Neural cell (in vitro differentiated cells): ENCODE measurements around the gene VARS1. TPM values are rescaled to one million over a fixed set of nuclear protein-coding genes. Genes with fewer than 3 reads are reported as not detected.

Experiments
- H2AFZ ChIP-seq: fragments of 200-600, 300-800 bp; sonication (generic), shearing (Covaris generic); 2 replicates; pipeline ENCODE4 v1.6.0; 2014; ENCODE audit warnings: low read depth, mild to moderate bottlenecking, antibody characterized with exemption, low read length, moderate library complexity
- H3F3A ChIP-seq: fragments of 200-600 bp; shearing (Covaris generic); 2 replicates; pipeline ENCODE4 v1.6.1; 2016; ENCODE audit warnings: mild to moderate bottlenecking, moderate library complexity, mixed read lengths, antibody characterized with exemption, low read length; ENCODE audit not compliant: insufficient read depth, poor library complexity, severe bottlenecking
- H3K27ac ChIP-seq: fragments of 200-600, 300-800 bp; sonication (generic), shearing (Covaris generic); 2 replicates; pipeline ENCODE4 v1.5.1; 2014; ENCODE audit warnings: mild to moderate bottlenecking, low read length, moderate library complexity
- H3K27me3 ChIP-seq: fragments of 300-800, 200-600 bp; sonication (generic), shearing (Covaris generic); 2 replicates; pipeline ENCODE4 v1.6.0; 2014; ENCODE audit warnings: mild to moderate bottlenecking, low read depth, low read length, moderate library complexity; ENCODE audit not compliant: insufficient read depth
- H3K36me3 ChIP-seq: fragments of 300-800, 200-600 bp; sonication (generic), shearing (Covaris generic); 2 replicates; pipeline ENCODE4 v1.5.1; 2014; ENCODE audit warnings: mild to moderate bottlenecking, antibody characterized with exemption, low read length, moderate library complexity; ENCODE audit not compliant: insufficient read depth
- H3K4me2 ChIP-seq: fragments of 300-800, 200-600 bp; sonication (generic), shearing (Covaris generic); 2 replicates; pipeline ENCODE4 v1.6.0; 2014; ENCODE audit warnings: mild to moderate bottlenecking, low read length
- H3K4me3 ChIP-seq: fragments of 300-800, 200-600 bp; sonication (generic), shearing (Covaris generic); 2 replicates; pipeline ENCODE4 v1.5.1; 2014; ENCODE audit warnings: mild to moderate bottlenecking, low read length, moderate library complexity
- H3K79me2 ChIP-seq: fragments of 200-600 bp; shearing (Covaris generic); replicated peaks from 2 replicates; pipeline ENCODE4 v1.6.0; 2014; ENCODE audit warnings: mild to moderate bottlenecking, low read length, moderate library complexity; ENCODE audit not compliant: insufficient read depth
- H3K9ac ChIP-seq: fragments of 300-800, 200-600 bp; sonication (generic), shearing (Covaris generic); 2 replicates; pipeline ENCODE4 v1.6.1; 2016; ENCODE audit warnings: mild to moderate bottlenecking, low read length, mixed read lengths
- H3K9me2 ChIP-seq: fragments of 200-600 bp; shearing (Covaris generic); 2 replicates; pipeline ENCODE4 v1.6.1; 2016; ENCODE audit warnings: mild to moderate bottlenecking, low read length, mixed read lengths; ENCODE audit not compliant: insufficient read depth
- H3K9me3 ChIP-seq: fragments of 200-600, 300-800 bp; sonication (generic), shearing (Covaris generic); 2 replicates; pipeline ENCODE4 v1.6.1; 2016; ENCODE audit warnings: mild to moderate bottlenecking, mixed run types, low read length, moderate library complexity, mixed read lengths
- H4K20me1 ChIP-seq: fragments of 200-600 bp; shearing (Covaris generic); 2 replicates; pipeline ENCODE4 v1.6.1; 2016; ENCODE audit warnings: mild to moderate bottlenecking, mixed run types; ENCODE audit not compliant: insufficient read depth
- EP300 ChIP-seq: fragments of 450-650 bp; conservative IDR thresholded peaks from 2 replicates; pipeline ENCODE4 v1.6.1; 2014; ENCODE audit warnings: antibody characterized with exemption, mild to moderate bottlenecking, moderate library complexity; ENCODE audit not compliant: poor library complexity, severe bottlenecking
- EZH2 ChIP-seq: fragments of 200-600, 300-800 bp; shearing (Covaris generic), sonication (generic); IDR thresholded peaks from 2 replicates; pipeline ENCODE4 v1.6.1; 2014; ENCODE audit warnings: antibody characterized with exemption, low read length, borderline replicate concordance, mild to moderate bottlenecking; ENCODE audit not compliant: insufficient read depth, poor library complexity, severe bottlenecking
- MXI1 ChIP-seq: fragments of 450-650 bp; conservative IDR thresholded peaks from 2 replicates; pipeline ENCODE4 v1.6.1; 2014; ENCODE audit warnings: antibody characterized with exemption, mild to moderate bottlenecking; ENCODE audit not compliant: poor library complexity, severe bottlenecking
- POLR2AphosphoS5 ChIP-seq: IDR thresholded peaks from 2 replicates; pipeline ENCODE4 v1.6.1; 2012
- RAD21 ChIP-seq: fragments of 450-650 bp; conservative IDR thresholded peaks from 2 replicates; pipeline ENCODE4 v1.6.1; 2014; ENCODE audit warnings: antibody characterized with exemption, mild to moderate bottlenecking, moderate library complexity
- SMC3 ChIP-seq: fragments of 450-650 bp; conservative IDR thresholded peaks from 2 replicates; pipeline ENCODE4 v1.6.1; 2014; ENCODE audit warnings: antibody characterized with exemption, mild to moderate bottlenecking, moderate library complexity; ENCODE audit not compliant: poor library complexity
- TAF1 ChIP-seq: IDR thresholded peaks from 2 replicates; pipeline ENCODE4 v1.6.1; 2012; ENCODE audit warnings: low read depth
- polyA plus RNA-seq: library from polyadenylated mRNA; depleted of rRNA; stranded (reverse); fragments of >200 nt; gene quantifications from 2 replicates; pipeline ENCODE4 v1.2.3, GENCODE V29; 2014
- TF ChIP-seq, protein P1 (sequence below): IDR thresholded peaks from 2 replicates; pipeline ENCODE4 v1.6.1; 2012; ENCODE audit warnings: borderline replicate concordance
- TF ChIP-seq, protein P2 (sequence below): fragments of 450-650 bp; IDR thresholded peaks from 2 replicates; pipeline ENCODE4 v1.5.1; 2014; ENCODE audit warnings: antibody characterized with exemption, mild to moderate bottlenecking, moderate library complexity; ENCODE audit not compliant: poor library complexity, severe bottlenecking

The VARS1 gene
- polyA plus RNA-seq, 1 donor from 2014 or later = 40.9 TPM

DNA sequence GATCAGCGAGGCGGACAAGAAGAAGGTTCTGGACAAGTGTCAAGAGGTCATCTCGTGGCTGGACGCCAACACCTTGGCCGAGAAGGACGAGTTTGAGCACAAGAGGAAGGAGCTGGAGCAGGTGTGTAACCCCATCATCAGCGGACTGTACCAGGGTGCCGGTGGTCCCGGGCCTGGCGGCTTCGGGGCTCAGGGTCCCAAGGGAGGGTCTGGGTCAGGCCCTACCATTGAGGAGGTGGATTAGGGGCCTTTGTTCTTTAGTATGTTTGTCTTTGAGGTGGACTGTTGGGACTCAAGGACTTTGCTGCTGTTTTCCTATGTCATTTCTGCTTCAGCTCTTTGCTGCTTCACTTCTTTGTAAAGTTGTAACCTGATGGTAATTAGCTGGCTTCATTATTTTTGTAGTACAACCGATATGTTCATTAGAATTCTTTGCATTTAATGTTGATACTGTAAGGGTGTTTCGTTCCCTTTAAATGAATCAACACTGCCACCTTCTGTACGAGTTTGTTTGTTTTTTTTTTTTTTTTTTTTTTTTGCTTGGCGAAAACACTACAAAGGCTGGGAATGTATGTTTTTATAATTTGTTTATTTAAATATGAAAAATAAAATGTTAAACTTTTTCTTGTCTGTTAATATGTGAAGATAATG lies 34.2 kb upstream of the VARS1 start:
- peaks cover 26% of the 10 kb centered on the region for H3K79me2 ChIP-seq
- H3K36me3 ChIP-seq = no peaks in the 10 kb centered on the region
- peak overlapping the region; percentile 51 for H2AFZ ChIP-seq

DNA sequence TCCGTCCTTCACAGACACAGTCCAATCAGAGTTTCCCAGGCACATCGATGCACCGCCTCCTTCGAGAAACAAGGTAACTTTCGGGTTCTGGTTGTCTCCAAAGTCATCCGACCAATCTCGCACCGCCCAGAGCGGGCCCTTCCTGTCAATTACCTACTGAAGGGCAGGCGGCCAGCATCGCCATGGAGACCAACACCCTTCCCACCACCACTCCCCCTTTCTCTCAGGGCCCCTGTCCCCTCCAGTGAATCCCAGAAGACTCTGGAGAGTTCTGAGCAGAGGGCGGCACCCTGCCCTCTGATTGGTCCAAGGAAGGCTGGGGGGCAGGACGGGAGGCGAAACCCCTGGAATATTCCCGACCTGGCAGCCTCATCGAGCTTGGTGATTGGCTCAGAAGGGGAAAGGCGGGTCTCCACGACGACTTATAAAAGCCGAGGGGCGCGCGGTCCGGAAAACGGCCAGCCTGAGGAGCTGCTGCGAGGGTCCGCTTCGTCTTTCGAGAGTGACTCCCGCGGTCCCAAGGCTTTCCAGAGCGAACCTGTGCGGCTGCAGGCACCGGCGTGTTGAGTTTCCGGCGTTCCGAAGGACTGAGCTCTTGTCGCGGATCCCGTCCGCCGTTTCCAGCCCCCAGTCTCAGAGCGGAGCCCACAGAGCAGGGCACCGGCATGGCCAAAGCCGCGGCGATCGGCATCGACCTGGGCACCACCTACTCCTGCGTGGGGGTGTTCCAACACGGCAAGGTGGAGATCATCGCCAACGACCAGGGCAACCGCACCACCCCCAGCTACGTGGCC lies 31.9 kb upstream of the VARS1 start, which contains the start of gene HSPA1B:
Gene HSPA1B, plus strand, starts transcription at position 453 of the 794 bp plus-strand sequence. Its CDS starts 213 bp downstream, at position 666.
- H3K9ac ChIP-seq = peak within 1 kb of the TSS; percentile 70
- H3K4me3 ChIP-seq = peak within 1 kb of the TSS; percentile 69
- peak; percentile 19 for TF ChIP-seq SMC3
- peak; percentile 86 for TF ChIP-seq TAF1
- TF ChIP-seq EP300 = no peak
- peak; percentile 99 for TF ChIP-seq POLR2AphosphoS5
- TF ChIP-seq, protein P1, sequence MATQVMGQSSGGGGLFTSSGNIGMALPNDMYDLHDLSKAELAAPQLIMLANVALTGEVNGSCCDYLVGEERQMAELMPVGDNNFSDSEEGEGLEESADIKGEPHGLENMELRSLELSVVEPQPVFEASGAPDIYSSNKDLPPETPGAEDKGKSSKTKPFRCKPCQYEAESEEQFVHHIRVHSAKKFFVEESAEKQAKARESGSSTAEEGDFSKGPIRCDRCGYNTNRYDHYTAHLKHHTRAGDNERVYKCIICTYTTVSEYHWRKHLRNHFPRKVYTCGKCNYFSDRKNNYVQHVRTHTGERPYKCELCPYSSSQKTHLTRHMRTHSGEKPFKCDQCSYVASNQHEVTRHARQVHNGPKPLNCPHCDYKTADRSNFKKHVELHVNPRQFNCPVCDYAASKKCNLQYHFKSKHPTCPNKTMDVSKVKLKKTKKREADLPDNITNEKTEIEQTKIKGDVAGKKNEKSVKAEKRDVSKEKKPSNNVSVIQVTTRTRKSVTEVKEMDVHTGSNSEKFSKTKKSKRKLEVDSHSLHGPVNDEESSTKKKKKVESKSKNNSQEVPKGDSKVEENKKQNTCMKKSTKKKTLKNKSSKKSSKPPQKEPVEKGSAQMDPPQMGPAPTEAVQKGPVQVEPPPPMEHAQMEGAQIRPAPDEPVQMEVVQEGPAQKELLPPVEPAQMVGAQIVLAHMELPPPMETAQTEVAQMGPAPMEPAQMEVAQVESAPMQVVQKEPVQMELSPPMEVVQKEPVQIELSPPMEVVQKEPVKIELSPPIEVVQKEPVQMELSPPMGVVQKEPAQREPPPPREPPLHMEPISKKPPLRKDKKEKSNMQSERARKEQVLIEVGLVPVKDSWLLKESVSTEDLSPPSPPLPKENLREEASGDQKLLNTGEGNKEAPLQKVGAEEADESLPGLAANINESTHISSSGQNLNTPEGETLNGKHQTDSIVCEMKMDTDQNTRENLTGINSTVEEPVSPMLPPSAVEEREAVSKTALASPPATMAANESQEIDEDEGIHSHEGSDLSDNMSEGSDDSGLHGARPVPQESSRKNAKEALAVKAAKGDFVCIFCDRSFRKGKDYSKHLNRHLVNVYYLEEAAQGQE = peak; percentile 77
- TF ChIP-seq MXI1 = peak; percentile 69
- no peak for TF ChIP-seq EZH2
- no peaks in the 10 kb centered on the region for H3K36me3 ChIP-seq
- H3K4me2 ChIP-seq = peak within 1 kb of the TSS; percentile 89
- H2AFZ ChIP-seq = peak within 1 kb of the TSS; percentile 69
- no peaks in the 10 kb centered on the region for H3K9me3 ChIP-seq
- H3F3A ChIP-seq = peaks cover 3% of the 10 kb centered on the region
- H4K20me1 ChIP-seq = no peaks in the 10 kb centered on the region
- no peaks in the 10 kb centered on the region for H3K27me3 ChIP-seq
- H3K27ac ChIP-seq = peak within 1 kb of the TSS; percentile 80
- H3K79me2 ChIP-seq = peaks cover 26% of the 10 kb centered on the region
- H3K9me2 ChIP-seq = no peaks in the 10 kb centered on the region

More for the DNA sequence above, 34.2 kb upstream of the VARS1 start:
- Histone ChIP-seq H4K20me1 (no peaks in the 10 kb centered on the region), H3K27me3 (no peaks in the 10 kb centered on the region), H3K9me3 (no peaks in the 10 kb centered on the region), H3K4me3 (peak overlapping the region; percentile 72), H3K9ac (peak overlapping the region; percentile 62), H3K4me2 (peak overlapping the region; percentile 84), H3K27ac (peak overlapping the region; percentile 49), H3K9me2 (no peaks in the 10 kb centered on the region), H3F3A (peaks cover 3% of the 10 kb centered on the region)
- peak; percentile 79 for TF ChIP-seq SMC3
- TF ChIP-seq TAF1 = no peak
- TF ChIP-seq, protein P2, sequence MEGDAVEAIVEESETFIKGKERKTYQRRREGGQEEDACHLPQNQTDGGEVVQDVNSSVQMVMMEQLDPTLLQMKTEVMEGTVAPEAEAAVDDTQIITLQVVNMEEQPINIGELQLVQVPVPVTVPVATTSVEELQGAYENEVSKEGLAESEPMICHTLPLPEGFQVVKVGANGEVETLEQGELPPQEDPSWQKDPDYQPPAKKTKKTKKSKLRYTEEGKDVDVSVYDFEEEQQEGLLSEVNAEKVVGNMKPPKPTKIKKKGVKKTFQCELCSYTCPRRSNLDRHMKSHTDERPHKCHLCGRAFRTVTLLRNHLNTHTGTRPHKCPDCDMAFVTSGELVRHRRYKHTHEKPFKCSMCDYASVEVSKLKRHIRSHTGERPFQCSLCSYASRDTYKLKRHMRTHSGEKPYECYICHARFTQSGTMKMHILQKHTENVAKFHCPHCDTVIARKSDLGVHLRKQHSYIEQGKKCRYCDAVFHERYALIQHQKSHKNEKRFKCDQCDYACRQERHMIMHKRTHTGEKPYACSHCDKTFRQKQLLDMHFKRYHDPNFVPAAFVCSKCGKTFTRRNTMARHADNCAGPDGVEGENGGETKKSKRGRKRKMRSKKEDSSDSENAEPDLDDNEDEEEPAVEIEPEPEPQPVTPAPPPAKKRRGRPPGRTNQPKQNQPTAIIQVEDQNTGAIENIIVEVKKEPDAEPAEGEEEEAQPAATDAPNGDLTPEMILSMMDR = peak; percentile 78
- TF ChIP-seq, protein P1 = no peak
- peak; percentile 78 for TF ChIP-seq RAD21
- TF ChIP-seq MXI1 = peak; percentile 41
